Activated CD4-positive, alpha-beta T cell treated with anti-CD3 and anti-CD28 coated beads for 24 hours (primary cell): ENCODE measurements around the gene VPS37B.
A peak's percentile ranks its signal among the peaks of the same experiment; 100 is the strongest.

ENCODE experiments used
- DNase-seq, 2 donors: peaks; one replicate each; pipeline ENCODE4 v3.0.0-alpha.2; 2020; ENCODE audit warnings: low read depth in 2 of 2

Gene VPS37B

GRCh38 chr12:122840580-122841513, 55.1 kb downstream of the VPS37B start:
- DNase-seq = no peak

GRCh38 chr12:122839907-122840554, 55.9 kb downstream of the VPS37B start:
- DNase-seq = no peak

- no peak for DNase-seq
These were observed 57.1 kb downstream of the VPS37B start for GRCh38 chr12:122838841-122839240.

GRCh38 chr12:122837306-122838265, 58.3 kb downstream of the VPS37B start:
- no peak for DNase-seq

GRCh38 chr12:122836027-122836921, 59.6 kb downstream of the VPS37B start:
- no peak for DNase-seq

- peak in 1 of 2 donors; percentile 18 for DNase-seq
These were observed 60.2 kb downstream of the VPS37B start for GRCh38 chr12:122835750-122836026.

- DNase-seq = peak; percentile 34 to 52
These were observed 60.8 kb downstream of the VPS37B start, which contains the start of gene HIP1R for GRCh38 chr12:122834921-122835749. Gene HIP1R, plus strand, starts transcription at chr12:122835457. Its CDS starts 94 bp downstream, at chr12:122835551.

GRCh38 chr12:122834104-122834920, 61.6 kb downstream of the VPS37B start:
- DNase-seq = no peak

GRCh38 chr12:122830517-122831214, 65.3 kb downstream of the VPS37B start:
- no peak for DNase-seq

- DNase-seq = no peak
These were observed 68.7 kb downstream of the VPS37B start for GRCh38 chr12:122827258-122827657.

GRCh38 chr12:122825773-122826724, 69.9 kb downstream of the VPS37B start:
- no peak for DNase-seq

- no peak for DNase-seq
These were observed 72.5 kb downstream of the VPS37B start for GRCh38 chr12:122823429-122823828.

GRCh38 chr12:122820838-122821271, 75.1 kb downstream of the VPS37B start:
- DNase-seq = no peak

- DNase-seq = no peak
These were observed 75.8 kb downstream of the VPS37B start for GRCh38 chr12:122820138-122820537.

- no peak for DNase-seq
These were observed 76.6 kb downstream of the VPS37B start for GRCh38 chr12:122819209-122819785.
